GM12891 (cell line): Measurements from ENCODE around the gene ALK.

Experiments
- PAX5 ChIP-seq: IDR thresholded peaks from 2 replicates; pipeline ENCODE4 v1.6.1; 2011; ENCODE audit warnings: low read length, moderate library complexity, mild to moderate bottlenecking; ENCODE audit not compliant: insufficient read depth, severe bottlenecking
- POLR2A ChIP-seq: IDR thresholded peaks from 2 replicates; pipeline ENCODE4 v1.6.1; 2011; ENCODE audit warnings: low read depth, low read length, control low read depth
- POLR2AphosphoS5 ChIP-seq: IDR thresholded peaks from 2 replicates; pipeline ENCODE4 v1.6.1; 2011; ENCODE audit warnings: low read depth, low read length, control low read depth
- POU2F2 ChIP-seq: IDR thresholded peaks from 2 replicates; pipeline ENCODE4 v1.6.1; 2011; ENCODE audit warnings: low read depth, mild to moderate bottlenecking, control low read depth, low read length, moderate library complexity
- SPI1 ChIP-seq: IDR thresholded peaks from 2 replicates; pipeline ENCODE4 v1.6.1; 2011; ENCODE audit warnings: low read depth, low read length, control low read depth
- TAF1 ChIP-seq: IDR thresholded peaks from 2 replicates; pipeline ENCODE4 v1.6.1; 2011; ENCODE audit warnings: low read depth, low read length, control low read depth

- TF ChIP-seq TAF1 (no peak), POLR2A (no peak), SPI1 (no peak), POLR2AphosphoS5 (no peak), PAX5 (no peak), POU2F2 (no peak)
Observed at GRCh38 chr2:29580223-29580622, 341.2 kb downstream of the ALK start.
